ENCODE data around the gene SETD6.

SETD6 gene

GRCh38 chr16:58472827-58473226 lies 42.5 kb upstream of the SETD6 start:
- no peak overlapping the region for H3K4me3 ChIP-seq (replicated peaks in 1 of 2; ENCODE audit: low read depth in 2 of 2, low read length in 2 of 2)
- no peak for DNase-seq (ENCODE audit: low read depth in 2 of 2)
- no peak for TF ChIP-seq CTCF (IDR thresholded peaks at IDR 0.05; ENCODE audit: low read depth, low read length)

GRCh38 chr16:58474296-58474695 lies 41.0 kb upstream of the SETD6 start:
- no peak overlapping the region for H3K4me3 ChIP-seq (replicated peaks in 1 of 2; ENCODE audit: low read depth in 2 of 2, low read length in 2 of 2)
- no peak for TF ChIP-seq CTCF (IDR thresholded peaks at IDR 0.05; ENCODE audit: low read depth, low read length)
- DNase-seq (ENCODE audit: low read depth in 2 of 2), result no peak

- no peak for DNase-seq (ENCODE audit: low read depth in 2 of 2)
- H3K4me3 ChIP-seq (replicated peaks in 1 of 2; ENCODE audit: low read depth in 2 of 2, low read length in 2 of 2), result no peak overlapping the region
- no peak for TF ChIP-seq CTCF (IDR thresholded peaks at IDR 0.05; ENCODE audit: low read depth, low read length)
Observed at GRCh38 chr16:58475091-58475619, 40.2 kb upstream of the SETD6 start.

- no peak for TF ChIP-seq CTCF (IDR thresholded peaks at IDR 0.05; ENCODE audit: low read depth, low read length)
- H3K4me3 ChIP-seq (replicated peaks in 1 of 2; ENCODE audit: low read depth in 2 of 2, low read length in 2 of 2), result no peak overlapping the region
- DNase-seq (ENCODE audit: low read depth in 2 of 2), result no peak
Observed at GRCh38 chr16:58476791-58477190, 38.5 kb upstream of the SETD6 start.

GRCh38 chr16:58478427-58478826 lies 36.9 kb upstream of the SETD6 start:
- TF ChIP-seq CTCF (IDR thresholded peaks at IDR 0.05; ENCODE audit: low read depth, low read length), result no peak
- no peak overlapping the region for H3K4me3 ChIP-seq (replicated peaks in 1 of 2; ENCODE audit: low read depth in 2 of 2, low read length in 2 of 2)
- DNase-seq (ENCODE audit: low read depth in 2 of 2), result no peak

GRCh38 chr16:58481226-58481869 lies 34.0 kb upstream of the SETD6 start:
- no peak for DNase-seq (ENCODE audit: low read depth in 2 of 2)
- no peak for TF ChIP-seq CTCF (IDR thresholded peaks at IDR 0.05; ENCODE audit: low read depth, low read length)

GRCh38 chr16:58481931-58482330 lies 33.4 kb upstream of the SETD6 start:
- no peak for DNase-seq (ENCODE audit: low read depth in 2 of 2)
- no peak for TF ChIP-seq CTCF (IDR thresholded peaks at IDR 0.05; ENCODE audit: low read depth, low read length)
- H3K4me3 ChIP-seq (replicated peaks in 1 of 2; ENCODE audit: low read depth in 2 of 2, low read length in 2 of 2), result no peak overlapping the region

More at GRCh38 chr16:58481226-58481869, 34.0 kb upstream of the SETD6 start:
- no peak overlapping the region for H3K4me3 ChIP-seq (replicated peaks in 1 of 2; ENCODE audit: low read depth in 2 of 2, low read length in 2 of 2)
